ENCODE measurements around the gene VAT1. TPM values are rescaled to one million over a fixed set of nuclear protein-coding genes. Genes with fewer than 3 reads are reported as not detected.

The VAT1 gene
- total and polyA plus RNA-seq, 12 donors: 48.5 to 99.2 (median 66.0) TPM

GRCh38 chr17:42991471-42991870 lies 30.7 kb downstream of the VAT1 start:
- no peaks in the 10 kb centered on the region for H3K27me3 ChIP-seq
- no peaks in the 10 kb centered on the region for H3K9me3 ChIP-seq
- 94 to 96% methylated on average over 6 of the region's 6 CpGs for WGBS, 2 donors
- no peak overlapping the region for H3K27ac ChIP-seq
- H3K4me1 ChIP-seq: peaks cover 0 to 6% (median 0%) of the 10 kb centered on the region in 9 donors
- H3K4me3 ChIP-seq: no peak overlapping the region
- intact Hi-C loops (cut with DNase I): no loop called here
- ATAC-seq: peak in 1 of 8 donors; percentile 11
- no peak for DNase-seq
- H3K36me3 ChIP-seq: peaks cover 0 to 86% (median 40%) of the 10 kb centered on the region in 9 donors
- no peak for TF ChIP-seq CTCF (IDR thresholded peaks at IDR 0.05)

GRCh38 chr17:42989726-42990652 lies 32.2 kb downstream of the VAT1 start:
- H3K4me1 ChIP-seq: peaks cover 0 to 18% (median 0%) of the 10 kb centered on the region in 9 donors
- H3K9me3 ChIP-seq: no peaks in the 10 kb centered on the region
- peaks cover 0 to 100% (median 40%) of the 10 kb centered on the region in 9 donors for H3K36me3 ChIP-seq
- no peak overlapping the region for H3K4me3 ChIP-seq
- intact Hi-C loops (cut with DNase I): no loop called here
- ATAC-seq: no peak
- 82 to 88% methylated on average over 6 of the region's 6 CpGs for WGBS, 2 donors
- no peak for TF ChIP-seq CTCF (IDR thresholded peaks at IDR 0.05)
- no peaks in the 10 kb centered on the region for H3K27me3 ChIP-seq
- H3K27ac ChIP-seq: no peak overlapping the region
- no peak for DNase-seq

GRCh38 chr17:42989141-42989540 lies 33.0 kb downstream of the VAT1 start:
- DNase-seq: no peak
- Histone ChIP-seq H3K27me3 (no peaks in the 10 kb centered on the region), H3K4me3 (no peak overlapping the region), H3K27ac (no peak overlapping the region), H3K4me1 (peaks cover 0 to 27% (median 0%) of the 10 kb centered on the region in 9 donors), H3K36me3 (peaks cover 0 to 99% (median 40%) of the 10 kb centered on the region in 9 donors), H3K9me3 (no peaks in the 10 kb centered on the region)
- ATAC-seq: no peak
- TF ChIP-seq CTCF (IDR thresholded peaks at IDR 0.05): no peak
- WGBS, 2 donors: 95 to 96% methylated on average over 5 of the region's 5 CpGs
- intact Hi-C loops (cut with DNase I): no loop called here

- WGBS, 2 donors: 0 to 83% methylated on average over 1 of the region's 1 CpG
- ATAC-seq (no peak), DNase-seq (no peak)
- peaks cover 2 to 45% (median 15%) of the 10 kb centered on the region in 9 donors for H3K4me1 ChIP-seq
- H3K27me3 ChIP-seq: no peaks in the 10 kb centered on the region
- TF ChIP-seq CTCF (IDR thresholded peaks at IDR 0.05): no peak
- H3K36me3 ChIP-seq: peaks cover 0 to 79% (median 25%) of the 10 kb centered on the region in 9 donors
- intact Hi-C loops (cut with DNase I): no loop called here
- H3K27ac ChIP-seq: peak overlapping the region in 2 of 10 donors; percentile 35 to 86
- H3K4me3 ChIP-seq: peak overlapping the region in 1 of 10 donors; percentile 19
- H3K9me3 ChIP-seq: no peaks in the 10 kb centered on the region
These were observed 37.0 kb downstream of the VAT1 start for GRCh38 chr17:42985225-42985624.
